Sigmoid colon (tissue), 7 donors: Measurements from ENCODE around the gene SMC3. TPM values are rescaled to one million over a fixed set of nuclear protein-coding genes. Genes with fewer than 3 reads are reported as not detected.

Experiments used
- DNase-seq: peaks from one replicate; pipeline ENCODE4 v3.0.0-alpha.2; 2019
- H3K27ac ChIP-seq, 4 donors: fragments of 200-600 bp; sonication (generic); one replicate each; pipeline ENCODE4 v1.5.1; 2016 to 2019; ENCODE audit warnings: mild to moderate bottlenecking in 1 of 4
- H3K27me3 ChIP-seq, 3 donors: fragments of 200-600 bp; sonication (generic); one replicate each; pipeline ENCODE4 v1.5.1; 2019; ENCODE audit warnings: mild to moderate bottlenecking in 1 of 3
- H3K36me3 ChIP-seq, 4 donors: fragments of 200-600 bp; sonication (generic); one replicate each; pipeline ENCODE4 v1.5.1; 2016 to 2019
- H3K4me1 ChIP-seq, 4 donors: fragments of 200-600 bp; sonication (generic); one replicate each; pipeline ENCODE4 v1.5.1; 2017 to 2019
- H3K4me3 ChIP-seq, 4 donors: fragments of 200-600 bp; sonication (generic); one replicate each; pipeline ENCODE4 v1.5.1; 2017 to 2019; ENCODE audit warnings: mild to moderate bottlenecking in 2 of 4, moderate library complexity in 1 of 4
- H3K9me3 ChIP-seq, 4 donors: fragments of 200-600 bp in 3 of 4; sonication (generic) in 3 of 4; one replicate each; pipeline versions ENCODE4 v1.5.1 to v1.6.1; 2013 to 2019
- CTCF ChIP-seq, 4 experiments: fragments of 450-650 bp in 3 of 4; fragments of 200-600 bp in 1 of 4; IDR thresholded peaks; one replicate each; pipeline ENCODE4 v1.5.1; 2016 to 2019; ENCODE audit warnings: antibody characterized with exemption in 4 of 4, mild to moderate bottlenecking in 3 of 4, moderate library complexity in 2 of 4
- EP300 ChIP-seq, 4 donors: sonication (generic); formaldehyde crosslinking; IDR thresholded peaks; one replicate each; pipeline ENCODE4 v1.6.1; 2017; ENCODE audit warnings: antibody characterized with exemption in 4 of 4
- POLR2A ChIP-seq, 2 donors: fragments of 450-650 bp; IDR thresholded peaks; one replicate each; pipeline ENCODE4 v1.6.1; 2016; ENCODE audit warnings: antibody characterized with exemption in 2 of 2, mild to moderate bottlenecking in 2 of 2, moderate library complexity in 2 of 2
- POLR2AphosphoS5 ChIP-seq, 4 donors: sonication (generic); formaldehyde crosslinking; IDR thresholded peaks; one replicate each; pipeline ENCODE4 v1.6.1; 2017; ENCODE audit warnings: antibody characterized with exemption in 4 of 4
- WGBS, 2 donors: extraction: QIAGEN DNeasy Blood & Tissue Kit; methylation state at CpG; one replicate each; pipeline ENCODE4 v1.1.7; 2013; 5-methylcytosine and 5-hydroxymethylcytosine counted together
- intact Hi-C: fragments of 100-400 bp; cut with DNase I; formaldehyde crosslinking; loops from one replicate; pipeline ENCODE4 v1.15.1; 2023
- polyA plus RNA-seq, 3 donors: library from polyadenylated mRNA; stranded (reverse); fragments of 200-250 nt; gene quantifications; one replicate each; pipeline ENCODE4 v1.2.3, GENCODE V29; 2013
- total RNA-seq, 4 donors: library from RNA; depleted of rRNA; stranded (reverse); fragments of >200 nt; gene quantifications; one replicate each; pipeline ENCODE4 v1.1.0, GENCODE V29; 2016
- donor health status: healthy with polysubstance abuse.
- donor health status: Bipolar disorder and iron deficiency.
- donor health status: healthy.

SMC3 gene
- total and polyA plus RNA-seq, 7 donors: 12.6 to 43.5 (median 27.2) TPM

DNA sequence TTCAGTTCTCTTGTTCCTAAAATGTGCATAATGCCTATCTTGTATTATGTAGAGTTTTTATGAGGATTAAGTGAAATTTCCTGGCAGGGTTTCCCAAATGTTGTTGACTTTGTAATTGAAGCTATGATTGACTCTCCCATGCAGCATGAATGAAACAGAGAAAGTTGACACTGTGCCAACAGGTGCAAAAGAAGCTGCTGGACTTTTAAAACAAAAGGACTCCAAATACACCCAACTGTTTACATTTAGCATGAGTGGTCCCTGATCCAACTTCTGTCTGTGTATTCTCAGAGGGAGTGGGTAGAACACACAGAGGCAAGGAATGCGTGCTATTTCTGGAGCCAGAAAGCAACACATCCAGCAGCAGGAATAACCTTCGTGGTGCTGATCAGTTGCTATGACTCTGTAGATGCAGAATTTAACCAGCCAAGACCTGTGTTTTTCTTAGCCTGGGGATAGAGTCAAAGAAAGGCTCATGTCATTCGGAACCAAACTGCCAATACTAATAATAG, 62.2 kb downstream of the SMC3 start:
- H3K4me1 ChIP-seq: peaks cover 0 to 17% (median 13%) of the 10 kb centered on the region in 4 donors
- H3K36me3 ChIP-seq: no peaks in the 10 kb centered on the region
- H3K9me3 ChIP-seq: no peaks in the 10 kb centered on the region
- no peak for DNase-seq
- WGBS, 2 donors: 18 to 52% methylated on average over 3 of the region's 3 CpGs
- TF ChIP-seq CTCF (IDR thresholded peaks at IDR 0.05) (no peak), POLR2AphosphoS5 (IDR thresholded peaks at IDR 0.05) (peak in 3 of 4 donors; percentile 64 to 72 (median 72)), POLR2A (IDR thresholded peaks at IDR 0.05) (no peak), EP300 (IDR thresholded peaks at IDR 0.05) (peak in 1 of 4 donors; percentile 20)
- peak overlapping the region; percentile 65 to 83 (median 76) for H3K27ac ChIP-seq
- H3K4me3 ChIP-seq: no peak overlapping the region
- intact Hi-C loops: no loop called here
- no peaks in the 10 kb centered on the region for H3K27me3 ChIP-seq

GRCh38 chr10:110631934-110632333, 64.4 kb downstream of the SMC3 start:
- intact Hi-C loops: no loop called here
- no peaks in the 10 kb centered on the region for H3K36me3 ChIP-seq
- H3K9me3 ChIP-seq: no peaks in the 10 kb centered on the region
- H3K4me1 ChIP-seq: peaks cover 0 to 28% (median 19%) of the 10 kb centered on the region in 4 donors
- no peak overlapping the region for H3K4me3 ChIP-seq
- no peak for TF ChIP-seq EP300 (IDR thresholded peaks at IDR 0.05)
- TF ChIP-seq POLR2A (IDR thresholded peaks at IDR 0.05): no peak
- no peak for TF ChIP-seq POLR2AphosphoS5 (IDR thresholded peaks at IDR 0.05)
- TF ChIP-seq CTCF (IDR thresholded peaks at IDR 0.05): no peak
- no peak overlapping the region for H3K27ac ChIP-seq
- H3K27me3 ChIP-seq: no peaks in the 10 kb centered on the region
- DNase-seq: no peak

GRCh38 chr10:110632591-110633215, 65.2 kb downstream of the SMC3 start:
- Histone ChIP-seq H3K9me3 (no peaks in the 10 kb centered on the region), H3K4me1 (peaks cover 0 to 36% (median 27%) of the 10 kb centered on the region in 4 donors), H3K27ac (no peak overlapping the region), H3K4me3 (no peak overlapping the region), H3K36me3 (no peaks in the 10 kb centered on the region), H3K27me3 (no peaks in the 10 kb centered on the region)
- intact Hi-C loops: no loop called here
- TF ChIP-seq EP300 (IDR thresholded peaks at IDR 0.05) (no peak), CTCF (IDR thresholded peaks at IDR 0.05) (no peak), POLR2A (IDR thresholded peaks at IDR 0.05) (no peak), POLR2AphosphoS5 (IDR thresholded peaks at IDR 0.05) (no peak)
- 95 to 97% methylated on average over 1 of the region's 1 CpG for WGBS, 2 donors
- DNase-seq: no peak

DNA sequence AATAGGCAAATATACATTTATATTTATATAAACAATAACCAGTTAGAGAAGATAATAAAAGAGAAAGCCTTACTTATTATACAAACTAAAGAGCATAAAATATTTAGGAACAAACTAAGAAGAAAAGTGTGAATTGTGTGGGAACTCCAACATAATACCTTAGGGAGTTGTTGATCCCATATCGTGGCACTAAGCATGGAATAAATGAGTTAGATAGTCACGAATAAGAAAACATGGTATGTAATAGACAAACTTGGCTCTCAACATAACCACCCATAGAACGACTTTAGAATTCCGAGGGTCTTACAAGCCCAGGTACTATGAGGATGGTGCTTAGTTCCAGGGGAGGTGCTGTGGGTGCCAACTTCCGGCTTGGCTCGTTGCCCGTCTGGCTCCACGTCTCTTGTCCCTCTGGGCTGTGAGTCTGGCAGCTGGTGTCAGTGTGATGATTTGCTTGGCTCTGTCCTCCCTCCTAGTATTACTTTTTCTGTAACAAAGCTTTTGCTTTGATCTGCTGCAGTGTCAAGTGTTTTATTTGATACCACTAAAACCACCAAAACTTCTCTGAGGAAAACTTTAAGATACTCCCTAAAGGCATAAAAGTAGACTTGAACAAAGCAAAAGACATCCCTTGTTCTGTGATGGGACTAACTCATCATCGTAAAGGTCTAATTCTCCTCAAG, 67.2 kb downstream of the SMC3 start:
- no peak for TF ChIP-seq POLR2A (IDR thresholded peaks at IDR 0.05)
- TF ChIP-seq CTCF (IDR thresholded peaks at IDR 0.05): no peak
- Histone ChIP-seq H3K27me3 (no peaks in the 10 kb centered on the region), H3K9me3 (no peaks in the 10 kb centered on the region), H3K4me1 (peaks cover 0 to 36% (median 23%) of the 10 kb centered on the region in 4 donors), H3K36me3 (no peaks in the 10 kb centered on the region), H3K27ac (peak overlapping the region in 2 of 4 donors; percentile 41 to 42), H3K4me3 (no peak overlapping the region)
- peak; percentile 63 for DNase-seq
- 15 to 56% methylated on average over 9 of the region's 9 CpGs for WGBS, 2 donors
- intact Hi-C loops: no loop called here
